GM21360 (cell line): ENCODE measurements around the gene WHRN.
A peak's percentile ranks its signal among the peaks of the same experiment; 100 is the strongest.

ENCODE experiments used
- ATAC-seq: cut with Tn5 transposase; IDR thresholded peaks from one replicate; pipeline ENCODE4 v1.9.1; 2021; ENCODE audit warnings: mild to moderate bottlenecking, moderate library complexity; ENCODE audit not compliant: unreplicated experiment

Gene WHRN

DNA sequence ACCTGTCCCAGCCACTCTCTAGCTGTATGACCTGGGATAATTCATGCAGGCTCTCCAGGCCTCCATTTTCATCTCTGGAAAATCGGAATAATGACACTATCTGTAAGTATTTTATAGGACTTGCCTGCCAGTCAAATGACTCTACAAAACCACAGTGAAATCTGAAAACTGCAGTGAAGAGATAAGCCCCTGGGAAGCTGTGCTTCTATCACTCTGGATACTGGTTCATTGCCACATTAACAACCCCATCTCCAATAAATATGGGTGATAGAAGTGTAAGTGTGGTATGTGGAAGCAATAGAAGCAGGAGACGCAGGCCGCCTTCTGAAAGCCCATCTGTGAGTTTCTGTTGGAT lies 31.8 kb downstream of the WHRN start:
- ATAC-seq: no peak

DNA sequence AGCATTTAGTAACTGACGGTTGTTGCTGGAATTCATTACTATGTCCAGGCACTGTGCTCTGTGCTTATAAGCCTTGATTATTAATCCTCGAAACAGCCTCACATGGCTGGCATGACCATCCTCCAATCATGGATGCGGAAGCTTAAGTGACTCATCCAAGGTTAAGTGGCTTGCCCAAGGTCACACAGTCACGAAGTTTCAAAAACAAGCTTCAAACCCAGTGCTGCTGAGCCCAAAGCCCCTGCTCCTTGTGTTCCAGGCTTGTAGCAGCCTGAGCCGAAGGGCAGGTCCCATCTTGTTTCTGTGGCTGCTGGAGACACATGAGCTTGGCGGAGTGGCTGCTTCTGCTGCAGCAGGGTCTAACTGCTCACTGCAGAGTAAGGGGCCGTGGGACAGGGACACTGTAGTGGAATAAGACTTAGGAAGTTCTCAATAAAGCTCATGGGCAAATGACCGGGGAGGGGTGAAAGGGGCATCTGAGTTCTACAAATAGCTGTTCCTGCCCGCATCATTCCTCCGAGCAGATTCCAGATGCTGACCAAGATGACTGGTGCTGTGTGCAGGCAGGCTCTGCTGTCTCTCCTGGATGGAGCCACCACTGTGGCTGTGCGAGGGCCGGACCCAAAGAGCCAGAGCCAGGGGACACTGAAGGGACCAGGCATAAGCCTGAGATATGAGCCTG lies 32.4 kb downstream of the WHRN start:
- no peak for ATAC-seq

DNA sequence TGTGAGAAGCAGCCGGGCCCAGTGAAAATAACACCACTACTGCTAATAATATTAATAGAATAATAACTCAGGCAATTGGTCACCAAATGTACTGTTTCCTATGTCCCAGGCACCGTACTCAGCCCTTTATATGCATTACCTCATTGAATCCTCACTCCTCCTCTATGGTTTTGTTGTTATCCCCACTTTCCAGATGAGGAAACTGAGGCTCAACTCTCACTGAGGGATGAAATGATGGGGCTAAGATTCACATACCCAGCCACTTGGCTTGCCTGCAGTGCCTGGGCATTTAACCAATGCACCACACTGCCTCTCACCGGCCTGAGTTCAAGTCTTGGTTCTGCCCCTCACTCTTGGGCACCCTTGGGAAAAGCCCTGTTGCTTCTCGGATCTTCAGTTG lies 34.1 kb downstream of the WHRN start:
- ATAC-seq: no peak

GRCh38 chr9:114470581-114470980 lies 34.7 kb downstream of the WHRN start:
- ATAC-seq: no peak

DNA sequence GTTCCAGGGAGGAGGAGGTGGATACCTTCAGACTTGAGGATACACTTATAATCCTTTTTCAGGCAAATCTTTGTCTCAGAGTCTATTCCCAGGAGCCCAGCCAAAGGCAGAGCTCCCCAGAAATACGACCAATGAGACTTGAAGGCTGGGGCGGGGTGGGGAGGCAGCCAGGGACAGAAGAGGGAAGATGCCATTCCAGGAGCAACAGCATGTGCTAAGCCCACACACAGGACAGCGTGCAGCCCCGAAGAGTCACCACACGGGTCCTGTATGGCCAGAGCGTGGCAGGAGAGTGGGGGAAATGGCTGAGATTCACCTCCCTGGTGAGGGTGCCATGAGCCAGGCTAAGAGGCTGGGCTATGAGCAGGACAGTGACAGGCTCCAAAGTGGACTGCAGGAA lies 35.2 kb downstream of the WHRN start:
- ATAC-seq: no peak

DNA sequence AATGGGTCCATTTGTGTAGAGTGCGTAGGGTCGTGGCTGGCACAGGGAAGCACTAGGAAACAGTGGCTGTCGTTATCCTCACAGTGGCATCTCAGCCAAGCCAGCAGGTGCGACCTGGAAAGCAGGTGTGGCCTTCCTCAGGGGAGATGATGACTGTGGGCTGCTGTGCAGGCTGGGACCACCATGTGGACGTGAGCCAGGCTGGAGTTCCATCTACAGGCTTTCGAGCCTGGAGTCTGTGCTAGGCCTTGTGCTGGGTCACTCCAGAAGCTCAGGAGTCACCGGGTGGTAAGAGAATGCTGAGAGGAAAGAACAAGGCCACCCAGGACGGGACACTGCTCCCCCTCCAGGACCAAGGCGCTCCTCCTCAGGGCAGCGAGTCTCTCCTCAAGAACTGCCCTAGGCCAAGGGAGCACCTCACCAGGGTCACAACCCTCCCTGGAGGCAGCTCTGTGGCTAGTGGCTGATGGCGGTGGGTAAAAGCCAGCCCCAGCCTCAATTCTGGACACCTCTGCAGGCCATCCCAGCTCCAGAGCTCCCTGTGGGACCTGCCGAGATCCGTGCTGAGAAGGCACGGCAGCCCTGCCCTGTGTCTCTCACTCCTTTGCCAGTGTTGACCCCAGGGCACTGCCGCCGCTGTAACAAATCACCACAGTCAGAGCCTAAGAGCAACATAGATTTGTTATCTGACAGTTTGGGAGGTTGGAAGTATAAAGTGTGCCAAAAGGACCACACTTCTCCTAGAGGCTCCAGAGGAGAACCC lies 36.0 kb downstream of the WHRN start:
- no peak for ATAC-seq

DNA sequence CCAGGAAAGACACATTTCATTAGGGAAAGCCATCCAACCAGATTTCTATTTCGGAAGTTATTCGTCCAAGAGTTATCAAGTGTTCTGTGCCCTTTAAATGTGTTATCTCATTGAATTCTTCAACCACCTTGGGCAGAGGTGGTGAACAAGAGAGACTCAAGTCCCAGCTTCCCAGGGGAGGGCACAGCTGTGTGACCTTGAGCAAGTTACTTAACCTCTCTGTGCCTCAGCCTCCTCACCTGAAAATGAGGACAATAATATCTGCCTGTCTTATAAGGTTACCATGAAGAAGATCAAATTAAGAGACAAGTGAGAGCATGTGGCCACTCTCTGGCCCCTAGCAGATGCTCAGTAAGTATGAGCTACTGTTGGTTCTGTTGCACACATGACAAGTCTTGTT lies 37.4 kb downstream of the WHRN start:
- ATAC-seq: no peak

- no peak for ATAC-seq
Observed at GRCh38 chr9:114467226-114467750, 38.0 kb downstream of the WHRN start.

GRCh38 chr9:114465906-114466900 lies 39.1 kb downstream of the WHRN start:
- ATAC-seq: no peak

GRCh38 chr9:114465417-114465816 lies 39.9 kb downstream of the WHRN start:
- no peak for ATAC-seq

GRCh38 chr9:114464281-114465051 lies 40.8 kb downstream of the WHRN start:
- ATAC-seq: no peak

DNA sequence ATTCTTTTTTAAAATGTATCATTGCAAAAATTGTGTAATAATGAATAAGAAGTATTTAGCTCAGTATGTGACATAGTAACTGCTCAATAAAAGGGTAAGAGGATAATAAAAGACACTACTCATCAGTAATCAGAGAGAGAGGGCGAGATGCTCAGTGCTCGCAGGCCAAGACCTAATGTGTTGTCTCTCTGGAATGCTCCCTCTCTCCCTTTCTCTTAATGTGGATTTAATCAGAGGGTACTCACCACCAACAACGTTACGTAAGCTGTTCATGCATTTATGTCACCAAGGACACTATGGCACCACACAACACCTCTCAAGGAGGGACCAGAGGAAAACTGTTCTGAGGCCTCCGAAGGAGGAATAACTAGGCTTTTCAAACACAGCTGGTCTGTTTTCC lies 42.5 kb downstream of the WHRN start:
- no peak for ATAC-seq

DNA sequence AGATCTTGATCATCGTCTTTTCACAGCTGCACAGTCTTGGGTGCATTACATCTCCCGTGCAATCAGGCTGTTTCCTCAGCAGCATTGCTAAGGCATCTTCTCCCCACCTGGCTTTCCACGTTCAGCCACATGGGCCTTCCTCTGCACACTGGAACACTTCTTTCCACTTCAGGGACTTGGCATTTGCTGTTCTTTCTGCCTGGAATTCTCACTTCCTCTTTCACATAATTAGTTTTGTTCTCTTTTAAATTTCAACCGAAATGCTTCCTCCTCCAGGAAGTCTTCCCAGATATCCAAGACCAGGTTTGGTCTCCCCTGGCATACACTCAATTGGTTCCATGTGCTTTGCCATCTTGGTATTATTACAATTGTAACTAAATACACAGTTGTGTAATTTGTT lies 43.8 kb downstream of the WHRN start:
- no peak for ATAC-seq

- ATAC-seq: no peak
Observed at GRCh38 chr9:114460513-114461199, 44.6 kb downstream of the WHRN start.

DNA sequence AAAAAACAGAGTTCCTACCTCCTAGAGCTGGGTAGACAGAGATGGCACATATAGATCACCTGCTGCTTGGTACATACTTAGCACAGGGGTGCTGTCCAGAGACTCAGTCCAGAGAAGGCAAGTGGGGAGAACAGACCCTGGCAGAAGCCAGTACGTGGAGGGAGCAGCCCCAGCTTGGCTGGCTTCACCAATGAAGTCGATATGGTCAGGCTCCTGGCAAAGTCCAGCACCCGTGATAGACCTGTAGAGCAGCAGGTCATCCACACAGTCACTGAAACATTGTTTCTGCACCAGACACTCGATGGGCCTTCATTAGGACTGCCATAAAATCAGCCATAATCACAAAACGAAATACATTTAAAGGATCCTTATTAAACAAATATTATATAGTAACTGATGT lies 45.8 kb downstream of the WHRN start:
- ATAC-seq: no peak

DNA sequence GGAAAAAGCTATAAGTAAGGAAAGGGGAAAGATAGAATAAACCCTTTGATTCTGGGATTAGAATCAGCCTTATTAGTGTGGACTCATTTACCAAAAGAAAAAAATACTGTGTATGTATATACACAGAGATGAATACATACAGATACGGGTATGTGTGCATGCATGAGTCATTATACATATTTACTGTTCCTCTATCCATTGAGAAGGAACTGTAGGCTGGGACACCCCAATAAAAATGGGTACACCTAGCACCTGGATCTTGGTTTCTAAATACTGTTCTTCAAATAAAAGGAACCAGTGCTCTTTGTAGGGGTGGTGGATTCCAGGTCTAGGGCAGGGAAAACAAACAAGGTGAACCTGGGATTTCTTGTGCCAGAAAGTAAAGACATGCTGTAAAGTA lies 48.3 kb downstream of the WHRN start:
- ATAC-seq: no peak

DNA sequence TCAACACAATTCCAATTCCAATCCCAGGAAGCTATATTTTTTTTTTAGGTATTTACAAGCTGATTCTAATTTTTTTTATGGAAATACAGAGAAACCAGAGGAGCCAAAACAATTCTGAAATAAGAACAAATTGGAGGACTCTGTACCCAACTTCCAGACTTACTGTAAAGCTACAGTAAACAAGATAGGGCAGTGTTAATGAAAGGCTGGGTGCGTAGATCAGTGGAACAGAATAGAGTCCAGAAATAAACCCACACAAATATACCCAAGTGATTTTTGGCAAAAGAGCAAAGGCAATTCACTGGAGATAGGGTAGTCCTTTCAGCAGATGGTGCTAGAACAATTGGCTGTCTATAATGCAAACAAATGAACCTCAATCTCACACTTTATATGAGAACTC lies 50.6 kb downstream of the WHRN start:
- no peak for ATAC-seq

DNA sequence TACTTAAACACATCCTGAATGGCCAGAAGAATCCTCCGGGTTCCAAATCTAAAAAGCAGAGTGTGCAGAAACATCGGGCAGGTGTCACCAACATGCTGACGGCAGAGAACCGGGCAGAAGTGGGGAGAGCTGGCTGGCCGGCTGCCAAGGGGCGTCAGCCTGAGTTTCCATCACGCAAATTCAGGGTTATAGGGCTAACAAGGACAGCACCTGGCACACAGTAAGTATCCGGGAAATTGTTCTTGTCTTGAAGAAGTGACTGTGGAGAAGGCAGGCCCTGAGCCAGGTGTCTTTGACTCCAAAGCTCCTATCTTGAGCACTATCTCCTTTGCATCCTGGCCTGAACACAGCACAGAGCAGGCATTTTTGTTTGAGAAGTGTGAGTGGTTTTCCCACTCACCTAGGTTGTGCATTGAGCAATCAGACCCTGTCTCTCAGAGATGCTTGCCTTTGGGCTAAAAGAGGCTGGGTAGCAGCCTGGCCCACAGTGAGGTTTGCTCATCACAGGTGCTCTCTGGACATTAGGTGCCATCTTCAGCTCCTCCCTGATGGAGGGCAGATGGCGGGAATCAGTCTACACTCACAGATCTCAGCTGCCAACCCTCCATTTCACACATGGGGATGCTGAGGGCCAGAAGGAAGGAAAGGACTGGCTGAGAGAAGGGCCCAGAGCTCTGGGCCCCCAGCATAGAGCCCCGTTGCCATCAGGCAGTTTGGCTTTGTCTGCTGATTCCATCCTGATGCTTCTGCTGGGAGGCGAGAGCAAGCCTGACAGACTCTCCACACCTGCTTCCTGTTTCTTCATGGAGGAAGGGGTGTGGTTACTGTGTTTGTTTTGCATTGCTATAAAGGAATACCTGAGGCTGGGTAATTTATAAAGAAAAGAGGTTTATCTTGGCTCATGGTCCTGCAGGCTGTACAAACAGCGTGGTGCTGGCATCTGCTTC lies 52.8 kb downstream of the WHRN start:
- no peak for ATAC-seq

- ATAC-seq: peak; percentile 7
Observed at GRCh38 chr9:114451707-114452031, 53.6 kb downstream of the WHRN start.
